Subcutaneous abdominal adipose tissue (tissue), 5 donors: Measurements from ENCODE around the gene ITPRID2.
A peak's percentile ranks its signal among the peaks of the same experiment; 100 is the strongest.

Experiments used
- H3K27ac ChIP-seq: one replicate; pipeline ENCODE4 v1.7.0; 2013; ENCODE audit warnings: low read depth, mild to moderate bottlenecking, inconsistent platforms, low read length, moderate library complexity
- H3K27me3 ChIP-seq, 5 donors: one replicate each; pipeline ENCODE4 v1.7.0; 2013; ENCODE audit warnings: low read length in 5 of 5, inconsistent platforms in 1 of 5; ENCODE audit not compliant: control insufficient read depth in 5 of 5, insufficient read depth in 4 of 5
- H3K36me3 ChIP-seq, 5 donors: one replicate each; pipeline ENCODE4 v1.7.0; 2013; ENCODE audit warnings: low read length in 5 of 5; ENCODE audit not compliant: control insufficient read depth in 5 of 5, insufficient read depth in 5 of 5
- H3K4me1 ChIP-seq, 5 donors: one replicate each; pipeline ENCODE4 v1.7.0; 2013; ENCODE audit warnings: low read length in 5 of 5, mild to moderate bottlenecking in 3 of 5, moderate library complexity in 1 of 5; ENCODE audit not compliant: control insufficient read depth in 5 of 5, insufficient read depth in 5 of 5
- H3K4me3 ChIP-seq, 5 donors: one replicate each; pipeline ENCODE4 v1.7.0; 2013; ENCODE audit warnings: low read length in 5 of 5, low read depth in 1 of 5
- H3K9ac ChIP-seq, 5 donors: one replicate each; pipeline ENCODE4 v1.7.0; 2013; ENCODE audit warnings: low read length in 5 of 5, mild to moderate bottlenecking in 4 of 5, moderate library complexity in 3 of 5
- H3K9me3 ChIP-seq, 5 donors: one replicate each; pipeline ENCODE4 v1.7.0; 2013; ENCODE audit warnings: low read length in 5 of 5; ENCODE audit not compliant: control insufficient read depth in 5 of 5
- donor health status: healthy.
- donor health status: healthy.
- donor health status: healthy.
- donor health status: healthy.
- donor health status: healthy.

Gene ITPRID2

GRCh38 chr2:181910028-181910831, 18.7 kb downstream of the ITPRID2 start:
- no peak overlapping the region for H3K4me3 ChIP-seq
- no peaks in the 10 kb centered on the region for H3K9me3 ChIP-seq
- no peak overlapping the region for H3K9ac ChIP-seq
- no peaks in the 10 kb centered on the region for H3K27me3 ChIP-seq
- H3K36me3 ChIP-seq, result peaks cover 16 to 33% (median 25%) of the 10 kb centered on the region in 5 donors
- H3K4me1 ChIP-seq, result peaks cover 0 to 14% (median 0%) of the 10 kb centered on the region in 5 donors
- H3K27ac ChIP-seq, result no peak overlapping the region

- H3K4me3 ChIP-seq, result no peak overlapping the region
- H3K4me1 ChIP-seq, result peaks cover 0 to 14% (median 8%) of the 10 kb centered on the region in 5 donors
- no peaks in the 10 kb centered on the region for H3K9me3 ChIP-seq
- H3K27ac ChIP-seq, result no peak overlapping the region
- H3K36me3 ChIP-seq, result peaks cover 32 to 41% (median 34%) of the 10 kb centered on the region in 5 donors
- no peaks in the 10 kb centered on the region for H3K27me3 ChIP-seq
- no peak overlapping the region for H3K9ac ChIP-seq
Measured at GRCh38 chr2:181911830-181912229, 20.3 kb downstream of the ITPRID2 start.

DNA sequence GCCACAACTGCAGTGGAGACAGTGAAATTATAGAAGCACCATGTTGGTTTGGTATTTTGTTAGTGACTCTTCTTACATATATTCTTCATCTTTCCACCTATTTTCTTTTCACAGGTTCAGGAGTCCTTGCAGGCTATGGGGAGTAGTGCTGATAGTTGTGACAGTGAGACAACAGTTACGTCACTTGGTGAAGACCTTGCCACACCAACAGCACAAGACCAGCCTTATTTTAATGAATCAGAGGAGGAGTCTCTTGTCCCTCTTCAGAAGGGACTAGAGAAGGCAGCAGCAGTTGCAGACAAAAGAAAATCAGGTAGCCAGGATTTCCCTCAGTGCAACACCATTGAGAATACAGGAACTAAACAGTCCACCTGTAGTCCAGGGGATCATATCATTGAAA, 23.6 kb downstream of the ITPRID2 start:
- no peak overlapping the region for H3K9ac ChIP-seq
- H3K36me3 ChIP-seq, result peaks cover 45 to 69% (median 52%) of the 10 kb centered on the region in 5 donors
- H3K27me3 ChIP-seq, result no peaks in the 10 kb centered on the region
- no peaks in the 10 kb centered on the region for H3K9me3 ChIP-seq
- no peak overlapping the region for H3K4me3 ChIP-seq
- H3K4me1 ChIP-seq, result peaks cover 0 to 9% (median 4%) of the 10 kb centered on the region in 5 donors
- H3K27ac ChIP-seq, result no peak overlapping the region

DNA sequence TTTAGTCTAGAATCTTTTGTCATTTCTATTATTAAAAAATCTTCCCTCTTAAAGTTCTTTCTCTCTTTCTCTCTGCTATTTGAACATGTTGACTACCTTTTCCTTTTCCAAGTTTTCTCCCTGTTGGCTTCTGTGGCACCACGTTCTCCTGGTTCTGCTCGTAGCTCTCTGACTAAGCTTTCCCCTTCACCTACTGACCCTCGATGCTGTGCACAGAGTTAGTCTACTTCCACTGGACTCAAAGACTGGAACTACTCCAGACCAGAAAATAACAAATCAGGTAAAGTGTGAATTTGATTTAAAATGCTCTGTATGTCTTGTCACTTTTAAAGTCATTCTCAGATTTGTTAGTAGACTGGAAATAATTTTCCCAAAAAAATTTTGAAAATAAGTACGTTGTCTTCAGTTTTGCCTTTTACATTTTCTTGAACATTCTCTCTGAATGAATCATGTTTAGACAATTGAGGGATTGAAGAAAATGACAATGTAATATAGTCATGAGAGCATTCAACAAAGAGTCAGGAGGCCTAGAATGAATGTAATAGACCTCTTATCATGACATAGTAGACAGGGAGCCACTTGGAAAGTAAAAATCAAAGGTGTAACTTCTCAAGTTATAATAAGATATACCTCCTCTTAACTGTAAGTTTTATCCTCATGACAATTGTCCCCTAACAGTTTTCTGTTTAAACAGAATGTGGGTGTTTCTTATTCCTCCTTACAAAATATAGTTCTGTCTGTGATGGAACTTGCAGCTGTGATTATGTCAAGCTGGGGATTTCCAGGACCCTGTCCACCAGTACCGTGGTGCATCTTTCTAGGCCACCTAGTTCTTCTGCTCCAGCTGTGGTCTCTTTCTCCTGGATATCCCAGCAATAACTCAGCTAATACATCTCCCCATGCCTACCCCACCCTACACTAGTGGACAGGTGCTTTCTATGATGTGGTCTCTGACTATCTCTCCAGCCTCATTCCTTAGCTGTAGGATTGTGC, 25.5 kb downstream of the ITPRID2 start:
- Histone ChIP-seq H3K36me3 (peaks cover 49 to 75% (median 58%) of the 10 kb centered on the region in 5 donors), H3K4me1 (peaks cover 0 to 9% (median 3%) of the 10 kb centered on the region in 5 donors), H3K27me3 (no peaks in the 10 kb centered on the region), H3K4me3 (no peak overlapping the region), H3K9me3 (no peaks in the 10 kb centered on the region), H3K27ac (peak overlapping the region; percentile 58), H3K9ac (no peak overlapping the region)

GRCh38 chr2:181918188-181918587, 26.7 kb downstream of the ITPRID2 start:
- no peaks in the 10 kb centered on the region for H3K27me3 ChIP-seq
- peaks cover 0 to 9% (median 3%) of the 10 kb centered on the region in 5 donors for H3K4me1 ChIP-seq
- H3K36me3 ChIP-seq, result peaks cover 54 to 84% (median 66%) of the 10 kb centered on the region in 5 donors

DNA sequence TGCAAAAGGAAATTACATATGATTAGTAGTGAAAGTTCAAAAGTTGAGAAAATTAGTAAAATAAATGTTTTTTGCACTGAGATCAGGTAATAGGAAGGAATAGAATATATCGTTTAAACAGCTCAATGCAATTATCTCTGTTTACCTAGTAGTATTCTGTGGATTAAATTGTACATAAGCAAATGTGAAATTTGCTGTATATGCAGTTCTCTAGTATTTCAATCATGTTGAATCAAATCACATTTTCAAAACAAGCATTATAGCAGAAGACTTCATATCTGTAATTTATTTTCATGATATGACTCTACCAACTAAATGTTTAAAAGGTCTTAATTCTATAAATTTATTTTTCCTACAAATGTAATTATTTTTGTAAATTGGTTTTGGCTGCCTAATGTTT, 31.6 kb downstream of the ITPRID2 start:
- Histone ChIP-seq H3K27me3 (no peaks in the 10 kb centered on the region), H3K36me3 (peaks cover 38 to 61% (median 52%) of the 10 kb centered on the region in 5 donors), H3K9ac (no peak overlapping the region), H3K27ac (no peak overlapping the region), H3K9me3 (no peaks in the 10 kb centered on the region), H3K4me3 (no peak overlapping the region), H3K4me1 (no peaks in the 10 kb centered on the region)

More at GRCh38 chr2:181918188-181918587, 26.7 kb downstream of the ITPRID2 start:
- H3K27ac ChIP-seq, result no peak overlapping the region
- no peak overlapping the region for H3K4me3 ChIP-seq
- no peak overlapping the region for H3K9ac ChIP-seq
- H3K9me3 ChIP-seq, result no peaks in the 10 kb centered on the region

DNA sequence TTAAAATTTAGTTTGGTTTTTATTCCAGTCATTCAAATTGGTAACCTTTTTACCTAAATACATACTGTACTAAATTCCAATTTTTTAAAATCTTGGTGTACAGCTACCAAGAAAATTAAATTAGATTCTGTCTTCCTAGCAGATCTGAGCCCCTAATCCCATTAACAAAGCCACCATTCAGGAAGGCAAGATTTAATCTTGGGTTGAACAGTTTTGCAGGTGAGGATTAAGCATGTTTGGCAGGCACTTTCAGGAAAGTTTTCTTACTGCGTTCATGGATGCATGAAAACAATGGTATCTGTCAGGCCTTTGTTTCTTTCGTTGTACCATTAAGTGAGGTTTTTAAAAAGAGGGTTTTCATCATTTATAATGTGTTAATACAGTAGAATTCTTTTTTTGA, 32.8 kb downstream of the ITPRID2 start:
- no peak overlapping the region for H3K4me3 ChIP-seq
- H3K36me3 ChIP-seq, result peaks cover 30 to 49% (median 39%) of the 10 kb centered on the region in 5 donors
- no peaks in the 10 kb centered on the region for H3K27me3 ChIP-seq
- no peak overlapping the region for H3K27ac ChIP-seq
- no peaks in the 10 kb centered on the region for H3K9me3 ChIP-seq
- no peak overlapping the region for H3K9ac ChIP-seq
- H3K4me1 ChIP-seq, result no peaks in the 10 kb centered on the region

- no peaks in the 10 kb centered on the region for H3K9me3 ChIP-seq
- no peak overlapping the region for H3K27ac ChIP-seq
- peaks cover 0 to 6% (median 4%) of the 10 kb centered on the region in 5 donors for H3K36me3 ChIP-seq
- no peak overlapping the region for H3K9ac ChIP-seq
- peaks cover 0 to 3% (median 0%) of the 10 kb centered on the region in 5 donors for H3K4me1 ChIP-seq
- H3K4me3 ChIP-seq, result no peak overlapping the region
- no peaks in the 10 kb centered on the region for H3K27me3 ChIP-seq
Measured at GRCh38 chr2:181934694-181935093, 43.2 kb downstream of the ITPRID2 start.

GRCh38 chr2:181937473-181937872, 45.9 kb downstream of the ITPRID2 start:
- peaks cover 0 to 3% (median 0%) of the 10 kb centered on the region in 5 donors for H3K4me1 ChIP-seq
- no peaks in the 10 kb centered on the region for H3K36me3 ChIP-seq
- no peak overlapping the region for H3K27ac ChIP-seq
- no peak overlapping the region for H3K4me3 ChIP-seq
- H3K9me3 ChIP-seq, result no peaks in the 10 kb centered on the region
- no peak overlapping the region for H3K9ac ChIP-seq
- no peaks in the 10 kb centered on the region for H3K27me3 ChIP-seq
